Activated CD8-positive, alpha-beta T cell treated with anti-CD3 and anti-CD28 coated beads for 36 hours (primary cell): ENCODE results near the gene ACER3. TPM values are rescaled to one million over a fixed set of nuclear protein-coding genes. Genes with fewer than 3 reads are reported as not detected.

Source experiments
- ATAC-seq: fragments of 200-7000 bp; cut with Tn5 transposase; one replicate; pipeline ENCODE4 v1.10.0; 2021; ENCODE audit warnings: mild to moderate bottlenecking, moderate library complexity
- CTCF ChIA-PET: fragments of 350-600 bp; sonication (Branson Sonifier 250); formaldehyde crosslinking; loops from one replicate; lab custom pipeline; 2021; ENCODE audit warnings: antibody characterized with exemption; lab: Charles Lee
- POLR2A ChIA-PET: fragments of 350-600 bp; sonication (Branson Sonifier 250); formaldehyde crosslinking; loops from one replicate; lab custom pipeline; 2021; ENCODE audit warnings: antibody characterized with exemption; lab: Charles Lee
- DNase-seq: peaks from one replicate; pipeline ENCODE4 v3.0.0-alpha.2; 2020
- H3K27ac Mint-ChIP-seq: one replicate; pipeline ENCODE4 v1.8.0; 2021; ENCODE audit warnings: mild to moderate bottlenecking, mixed read lengths
- H3K27me3 Mint-ChIP-seq: one replicate; pipeline ENCODE4 v1.8.0; 2021; ENCODE audit warnings: mixed read lengths
- H3K36me3 Mint-ChIP-seq: one replicate; pipeline ENCODE4 v1.8.0; 2021; ENCODE audit warnings: low read depth, mixed read lengths
- H3K4me1 Mint-ChIP-seq: one replicate; pipeline ENCODE4 v1.8.0; 2021; ENCODE audit warnings: low read depth, mixed read lengths
- H3K4me3 Mint-ChIP-seq: one replicate; pipeline ENCODE4 v1.8.0; 2021; ENCODE audit warnings: mild to moderate bottlenecking, moderate library complexity, mixed read lengths
- H3K9me3 Mint-ChIP-seq: one replicate; pipeline ENCODE4 v1.8.0; 2021; ENCODE audit warnings: mixed read lengths
- CTCF ChIP-seq: fragments of 200-600 bp; IDR thresholded peaks from one replicate; pipeline ENCODE4 v1.8.0; 2022; ENCODE audit warnings: antibody characterized with exemption, mild to moderate bottlenecking
- intact Hi-C: fragments of 100-400 bp; cut with micrococcal nuclease; formaldehyde crosslinking; loops from one replicate; pipeline ENCODE4 v1.10.0; 2022
- total RNA-seq, 2 experiments: library from RNA; stranded (reverse); gene quantifications; one replicate each; pipeline ENCODE4 v1.2.3, GENCODE V29; 2021

Gene ACER3
- total RNA-seq, 2 experiments from 2014 or later = 10.0 to 10.2 TPM

- no peaks in the 10 kb centered on the region for H3K9me3 Mint-ChIP-seq
- peaks cover 28% of the 10 kb centered on the region for H3K27me3 Mint-ChIP-seq
- CTCF ChIA-PET = interaction anchor here (1.6 to 2.6 kb wide), 5 partner anchors 8 to 245 kb away, joined by 4 to 38 read pairs (median 9); partner anchors contain the start of gene B3GNT6
- DNase-seq = no peak
- no peak for ATAC-seq
- H3K27ac Mint-ChIP-seq = no peak overlapping the region
- H3K36me3 Mint-ChIP-seq = no peaks in the 10 kb centered on the region
- POLR2A ChIA-PET = no interaction called here
- no peak for TF ChIP-seq CTCF
- H3K4me1 Mint-ChIP-seq = peaks cover 13% of the 10 kb centered on the region
- intact Hi-C loops = no loop called here
- no peak overlapping the region for H3K4me3 Mint-ChIP-seq
Measured at GRCh38 chr11:77044356-77044755, 183.6 kb downstream of the ACER3 start.

GRCh38 chr11:77044886-77045285 lies 184.2 kb downstream of the ACER3 start:
- CTCF ChIA-PET = interaction anchor here (0.8 to 2.6 kb wide), 15 partner anchors 9 to 309 kb away, joined by 3 to 38 read pairs (median 4); partner anchors contain the start of gene B3GNT6
- H3K27ac Mint-ChIP-seq = no peak overlapping the region
- no peak for ATAC-seq
- no peak for DNase-seq
- peaks cover 26% of the 10 kb centered on the region for H3K27me3 Mint-ChIP-seq
- H3K4me3 Mint-ChIP-seq = no peak overlapping the region
- POLR2A ChIA-PET = no interaction called here
- peaks cover 13% of the 10 kb centered on the region for H3K4me1 Mint-ChIP-seq
- intact Hi-C loops = loop anchor here (5.0 kb wide), 1 partner anchor 47 kb away; no protein-coding TSS in a partner anchor
- TF ChIP-seq CTCF = no peak
- no peaks in the 10 kb centered on the region for H3K9me3 Mint-ChIP-seq
- H3K36me3 Mint-ChIP-seq = no peaks in the 10 kb centered on the region

- Mint-ChIP-seq H3K36me3 (no peaks in the 10 kb centered on the region), H3K4me3 (no peak overlapping the region), H3K27me3 (peaks cover 18% of the 10 kb centered on the region), H3K9me3 (no peaks in the 10 kb centered on the region), H3K4me1 (peaks cover 13% of the 10 kb centered on the region), H3K27ac (no peak overlapping the region)
- intact Hi-C loops = loop anchor here (5.0 kb wide), 1 partner anchor 46 kb away; no protein-coding TSS in a partner anchor
- POLR2A ChIA-PET = interaction anchor here (0.6 to 1.2 kb wide), 2 partner anchors 44 to 143 kb away, joined by 3 read pairs; no protein-coding TSS in a partner anchor
- peak; percentile 72 for DNase-seq
- TF ChIP-seq CTCF = peak; percentile 92
- CTCF ChIA-PET = interaction anchor here (0.8 to 2.6 kb wide), 16 partner anchors 8 to 311 kb away, joined by 3 to 38 read pairs (median 4); partner anchors contain the start of gene B3GNT6
- peak; percentile 57 for ATAC-seq
Measured at GRCh38 chr11:77046060-77046501, 185.4 kb downstream of the ACER3 start.

GRCh38 chr11:77047007-77047927 lies 186.5 kb downstream of the ACER3 start:
- ChIA-PET POLR2A (no interaction called here), CTCF (interaction anchor here (0.6 to 3.0 kb wide), 23 partner anchors 11 to 501 kb away, joined by 3 to 65 read pairs (median 4); partner anchors contain the start of gene B3GNT6)
- peak; percentile 91 for ATAC-seq
- Mint-ChIP-seq H3K4me3 (peak overlapping the region; percentile 62), H3K36me3 (no peaks in the 10 kb centered on the region), H3K27ac (peak overlapping the region; percentile 52), H3K4me1 (peaks cover 13% of the 10 kb centered on the region), H3K9me3 (no peaks in the 10 kb centered on the region), H3K27me3 (peaks cover 17% of the 10 kb centered on the region)
- DNase-seq = peak; percentile 89
- intact Hi-C loops = loop anchor here (5.0 kb wide), 1 partner anchor 45 kb away; no protein-coding TSS in a partner anchor
- TF ChIP-seq CTCF = no peak
